Neural cell (in vitro differentiated cells): ENCODE data around the gene SAYSD1. TPM values are rescaled to one million over a fixed set of nuclear protein-coding genes. Genes with fewer than 3 reads are reported as not detected.

ENCODE experiments used
- H2AFZ ChIP-seq: fragments of 200-600, 300-800 bp; sonication (generic), shearing (Covaris generic); 2 replicates; pipeline ENCODE4 v1.6.0; 2014; ENCODE audit warnings: low read depth, mild to moderate bottlenecking, antibody characterized with exemption, low read length, moderate library complexity
- H3F3A ChIP-seq: fragments of 200-600 bp; shearing (Covaris generic); 2 replicates; pipeline ENCODE4 v1.6.1; 2016; ENCODE audit warnings: mild to moderate bottlenecking, moderate library complexity, mixed read lengths, antibody characterized with exemption, low read length; ENCODE audit not compliant: insufficient read depth, poor library complexity, severe bottlenecking
- H3K27ac ChIP-seq: fragments of 200-600, 300-800 bp; sonication (generic), shearing (Covaris generic); 2 replicates; pipeline ENCODE4 v1.5.1; 2014; ENCODE audit warnings: mild to moderate bottlenecking, low read length, moderate library complexity
- H3K27me3 ChIP-seq: fragments of 300-800, 200-600 bp; sonication (generic), shearing (Covaris generic); 2 replicates; pipeline ENCODE4 v1.6.0; 2014; ENCODE audit warnings: mild to moderate bottlenecking, low read depth, low read length, moderate library complexity; ENCODE audit not compliant: insufficient read depth
- H3K36me3 ChIP-seq: fragments of 300-800, 200-600 bp; sonication (generic), shearing (Covaris generic); 2 replicates; pipeline ENCODE4 v1.5.1; 2014; ENCODE audit warnings: mild to moderate bottlenecking, antibody characterized with exemption, low read length, moderate library complexity; ENCODE audit not compliant: insufficient read depth
- H3K4me2 ChIP-seq: fragments of 300-800, 200-600 bp; sonication (generic), shearing (Covaris generic); 2 replicates; pipeline ENCODE4 v1.6.0; 2014; ENCODE audit warnings: mild to moderate bottlenecking, low read length
- H3K4me3 ChIP-seq: fragments of 300-800, 200-600 bp; sonication (generic), shearing (Covaris generic); 2 replicates; pipeline ENCODE4 v1.5.1; 2014; ENCODE audit warnings: mild to moderate bottlenecking, low read length, moderate library complexity
- H3K79me2 ChIP-seq: fragments of 200-600 bp; shearing (Covaris generic); replicated peaks from 2 replicates; pipeline ENCODE4 v1.6.0; 2014; ENCODE audit warnings: mild to moderate bottlenecking, low read length, moderate library complexity; ENCODE audit not compliant: insufficient read depth
- H3K9ac ChIP-seq: fragments of 300-800, 200-600 bp; sonication (generic), shearing (Covaris generic); 2 replicates; pipeline ENCODE4 v1.6.1; 2016; ENCODE audit warnings: mild to moderate bottlenecking, low read length, mixed read lengths
- H3K9me2 ChIP-seq: fragments of 200-600 bp; shearing (Covaris generic); 2 replicates; pipeline ENCODE4 v1.6.1; 2016; ENCODE audit warnings: mild to moderate bottlenecking, low read length, mixed read lengths; ENCODE audit not compliant: insufficient read depth
- H3K9me3 ChIP-seq: fragments of 200-600, 300-800 bp; sonication (generic), shearing (Covaris generic); 2 replicates; pipeline ENCODE4 v1.6.1; 2016; ENCODE audit warnings: mild to moderate bottlenecking, mixed run types, low read length, moderate library complexity, mixed read lengths
- H4K20me1 ChIP-seq: fragments of 200-600 bp; shearing (Covaris generic); 2 replicates; pipeline ENCODE4 v1.6.1; 2016; ENCODE audit warnings: mild to moderate bottlenecking, mixed run types; ENCODE audit not compliant: insufficient read depth
- CTCF ChIP-seq: fragments of 450-650 bp; IDR thresholded peaks from 2 replicates; pipeline ENCODE4 v1.5.1; 2014; ENCODE audit warnings: antibody characterized with exemption, mild to moderate bottlenecking, moderate library complexity; ENCODE audit not compliant: poor library complexity, severe bottlenecking
- EP300 ChIP-seq: fragments of 450-650 bp; conservative IDR thresholded peaks from 2 replicates; pipeline ENCODE4 v1.6.1; 2014; ENCODE audit warnings: antibody characterized with exemption, mild to moderate bottlenecking, moderate library complexity; ENCODE audit not compliant: poor library complexity, severe bottlenecking
- EZH2 ChIP-seq: fragments of 200-600, 300-800 bp; shearing (Covaris generic), sonication (generic); IDR thresholded peaks from 2 replicates; pipeline ENCODE4 v1.6.1; 2014; ENCODE audit warnings: antibody characterized with exemption, low read length, borderline replicate concordance, mild to moderate bottlenecking; ENCODE audit not compliant: insufficient read depth, poor library complexity, severe bottlenecking
- MXI1 ChIP-seq: fragments of 450-650 bp; conservative IDR thresholded peaks from 2 replicates; pipeline ENCODE4 v1.6.1; 2014; ENCODE audit warnings: antibody characterized with exemption, mild to moderate bottlenecking; ENCODE audit not compliant: poor library complexity, severe bottlenecking
- POLR2AphosphoS5 ChIP-seq: IDR thresholded peaks from 2 replicates; pipeline ENCODE4 v1.6.1; 2012
- RAD21 ChIP-seq: fragments of 450-650 bp; conservative IDR thresholded peaks from 2 replicates; pipeline ENCODE4 v1.6.1; 2014; ENCODE audit warnings: antibody characterized with exemption, mild to moderate bottlenecking, moderate library complexity
- SMC3 ChIP-seq: fragments of 450-650 bp; conservative IDR thresholded peaks from 2 replicates; pipeline ENCODE4 v1.6.1; 2014; ENCODE audit warnings: antibody characterized with exemption, mild to moderate bottlenecking, moderate library complexity; ENCODE audit not compliant: poor library complexity
- TAF1 ChIP-seq: IDR thresholded peaks from 2 replicates; pipeline ENCODE4 v1.6.1; 2012; ENCODE audit warnings: low read depth
- polyA plus RNA-seq: library from polyadenylated mRNA; depleted of rRNA; stranded (reverse); fragments of >200 nt; gene quantifications from 2 replicates; pipeline ENCODE4 v1.2.3, GENCODE V29; 2014
- TF ChIP-seq, protein P1 (sequence below): IDR thresholded peaks from 2 replicates; pipeline ENCODE4 v1.6.1; 2012; ENCODE audit warnings: borderline replicate concordance

SAYSD1 gene
- polyA plus RNA-seq, 1 donor from 2014 or later, result 40.5 TPM

GRCh38 chr6:39128106-39128505 is 13.1 kb upstream of the SAYSD1 start:
- H3K79me2 ChIP-seq, result no peaks in the 10 kb centered on the region
- H3K9me3 ChIP-seq, result no peaks in the 10 kb centered on the region
- no peak overlapping the region for H3K9ac ChIP-seq
- H2AFZ ChIP-seq, result no peak overlapping the region
- no peaks in the 10 kb centered on the region for H3F3A ChIP-seq
- H3K9me2 ChIP-seq, result no peaks in the 10 kb centered on the region
- no peaks in the 10 kb centered on the region for H3K27me3 ChIP-seq
- H3K36me3 ChIP-seq, result no peaks in the 10 kb centered on the region
- H3K27ac ChIP-seq, result no peak overlapping the region
- no peaks in the 10 kb centered on the region for H4K20me1 ChIP-seq
- H3K4me3 ChIP-seq, result no peak overlapping the region
- no peak for TF ChIP-seq TAF1
- no peak for TF ChIP-seq SMC3
- no peak for TF ChIP-seq EP300
- no peak for TF ChIP-seq CTCF
- TF ChIP-seq MXI1, result no peak
- TF ChIP-seq, protein P1, sequence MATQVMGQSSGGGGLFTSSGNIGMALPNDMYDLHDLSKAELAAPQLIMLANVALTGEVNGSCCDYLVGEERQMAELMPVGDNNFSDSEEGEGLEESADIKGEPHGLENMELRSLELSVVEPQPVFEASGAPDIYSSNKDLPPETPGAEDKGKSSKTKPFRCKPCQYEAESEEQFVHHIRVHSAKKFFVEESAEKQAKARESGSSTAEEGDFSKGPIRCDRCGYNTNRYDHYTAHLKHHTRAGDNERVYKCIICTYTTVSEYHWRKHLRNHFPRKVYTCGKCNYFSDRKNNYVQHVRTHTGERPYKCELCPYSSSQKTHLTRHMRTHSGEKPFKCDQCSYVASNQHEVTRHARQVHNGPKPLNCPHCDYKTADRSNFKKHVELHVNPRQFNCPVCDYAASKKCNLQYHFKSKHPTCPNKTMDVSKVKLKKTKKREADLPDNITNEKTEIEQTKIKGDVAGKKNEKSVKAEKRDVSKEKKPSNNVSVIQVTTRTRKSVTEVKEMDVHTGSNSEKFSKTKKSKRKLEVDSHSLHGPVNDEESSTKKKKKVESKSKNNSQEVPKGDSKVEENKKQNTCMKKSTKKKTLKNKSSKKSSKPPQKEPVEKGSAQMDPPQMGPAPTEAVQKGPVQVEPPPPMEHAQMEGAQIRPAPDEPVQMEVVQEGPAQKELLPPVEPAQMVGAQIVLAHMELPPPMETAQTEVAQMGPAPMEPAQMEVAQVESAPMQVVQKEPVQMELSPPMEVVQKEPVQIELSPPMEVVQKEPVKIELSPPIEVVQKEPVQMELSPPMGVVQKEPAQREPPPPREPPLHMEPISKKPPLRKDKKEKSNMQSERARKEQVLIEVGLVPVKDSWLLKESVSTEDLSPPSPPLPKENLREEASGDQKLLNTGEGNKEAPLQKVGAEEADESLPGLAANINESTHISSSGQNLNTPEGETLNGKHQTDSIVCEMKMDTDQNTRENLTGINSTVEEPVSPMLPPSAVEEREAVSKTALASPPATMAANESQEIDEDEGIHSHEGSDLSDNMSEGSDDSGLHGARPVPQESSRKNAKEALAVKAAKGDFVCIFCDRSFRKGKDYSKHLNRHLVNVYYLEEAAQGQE, result no peak
- TF ChIP-seq EZH2, result no peak
- TF ChIP-seq RAD21, result no peak
- TF ChIP-seq POLR2AphosphoS5, result no peak
- H3K4me2 ChIP-seq, result no peak overlapping the region

GRCh38 chr6:39124114-39124513 is 9.1 kb upstream of the SAYSD1 start:
- H3K79me2 ChIP-seq, result no peaks in the 10 kb centered on the region
- no peak for TF ChIP-seq RAD21
- no peak for TF ChIP-seq CTCF
- TF ChIP-seq, protein P1, result no peak
- TF ChIP-seq EP300, result no peak
- TF ChIP-seq MXI1, result no peak
- TF ChIP-seq EZH2, result no peak
- TF ChIP-seq SMC3, result no peak
- TF ChIP-seq POLR2AphosphoS5, result no peak
- no peak for TF ChIP-seq TAF1

More at GRCh38 chr6:39124114-39124513, 9.1 kb upstream of the SAYSD1 start:
- no peaks in the 10 kb centered on the region for H3K27me3 ChIP-seq
- H3K4me3 ChIP-seq, result no peak overlapping the region
- H3K4me2 ChIP-seq, result no peak overlapping the region
- H3K9ac ChIP-seq, result no peak overlapping the region
- H3F3A ChIP-seq, result no peaks in the 10 kb centered on the region
- H3K9me2 ChIP-seq, result no peaks in the 10 kb centered on the region
- H3K9me3 ChIP-seq, result no peaks in the 10 kb centered on the region
- H3K36me3 ChIP-seq, result no peaks in the 10 kb centered on the region
- no peak overlapping the region for H3K27ac ChIP-seq
- H4K20me1 ChIP-seq, result no peaks in the 10 kb centered on the region
- H2AFZ ChIP-seq, result no peak overlapping the region
